Activated T-cell treated with anti-CD3 and anti-CD28 coated beads for 24 hours (primary cell): ENCODE measurements around the gene BUD23.
"Not testable (repeated sequence)": the region's sequence is repeated elsewhere in the genome, so short reads cannot be mapped to it uniquely, and the experiment has no call there.

Experiments used
- DNase-seq: peaks from one replicate; pipeline ENCODE4 v3.0.0-alpha.2; 2020; ENCODE audit warnings: low read depth

The BUD23 gene

GRCh38 chr7:73683056-73683787 lies at the start of gene BUD23, which contains the start of gene DNAJC30:
TSS of gene BUD23 (plus strand) at chr7:73683597. CDS start at chr7:73683626, 29 bp downstream.
TSS of gene DNAJC30 (minus strand) at chr7:73683453. CDS start at chr7:73683423, 30 bp downstream.
- DNase-seq = peak; percentile 96

GRCh38 chr7:73633844-73634243 lies 49.6 kb upstream of the BUD23 start:
- DNase-seq = no peak

DNA sequence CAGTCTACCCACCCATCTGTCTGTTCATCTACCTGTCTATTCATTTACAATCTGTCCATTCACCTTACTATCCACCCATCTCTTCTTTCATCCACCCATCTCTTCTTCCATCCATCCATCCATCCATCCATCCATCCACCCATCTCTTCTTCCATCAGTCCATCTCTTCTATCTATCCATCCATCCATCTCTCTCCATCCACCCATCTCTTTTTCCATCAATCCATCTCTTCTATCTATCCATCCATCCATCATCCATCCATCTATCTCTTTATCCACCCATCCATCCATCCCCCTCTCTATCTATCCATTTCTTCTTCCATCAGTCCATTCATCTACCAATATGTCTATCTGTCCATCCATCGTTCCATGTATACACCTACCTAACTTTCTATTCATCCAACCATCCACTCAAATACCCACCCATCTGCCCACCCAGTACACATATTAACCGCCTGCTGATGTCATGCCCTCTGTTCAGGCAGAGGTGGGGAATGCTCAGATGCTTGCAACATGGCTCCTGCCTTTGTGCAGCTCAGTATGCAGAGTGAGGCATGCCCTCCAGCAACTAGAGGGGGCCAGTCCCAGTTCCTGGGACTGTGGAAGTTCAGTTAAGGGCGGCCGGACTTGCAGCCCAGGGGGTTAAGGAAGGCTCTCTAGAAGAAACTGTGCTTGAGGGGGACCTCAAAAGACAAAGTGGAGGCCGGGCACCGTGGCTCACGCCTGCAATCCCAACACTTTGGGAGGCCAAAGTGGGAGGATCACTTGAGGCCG lies 47.8 kb upstream of the BUD23 start:
- no peak for DNase-seq

- no peak for DNase-seq
Observed at GRCh38 chr7:73638911-73639310, 44.5 kb upstream of the BUD23 start.

DNA sequence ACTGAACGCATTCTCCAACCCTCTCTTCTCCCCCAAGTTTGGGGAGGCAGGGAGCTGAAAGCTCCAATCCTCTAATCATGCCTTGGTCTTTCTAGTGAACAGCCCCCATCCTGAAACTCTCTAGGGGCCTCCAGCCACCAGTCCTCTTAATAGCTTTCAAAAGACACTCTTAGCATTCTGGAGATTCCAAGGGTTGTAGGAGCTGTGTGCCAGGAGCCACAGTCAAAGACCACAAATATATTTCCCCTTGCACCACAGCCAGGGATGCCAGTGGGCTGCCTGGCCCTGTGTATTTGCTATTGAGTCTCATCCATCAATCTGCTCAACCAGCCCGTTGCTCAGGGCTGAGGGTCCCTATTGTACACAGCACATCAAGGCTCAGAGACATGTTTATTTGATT lies 40.6 kb upstream of the BUD23 start:
- no peak for DNase-seq

- DNase-seq = no peak
Observed at GRCh38 chr7:73644688-73645286, 38.6 kb upstream of the BUD23 start.

GRCh38 chr7:73645643-73646174 lies 37.7 kb upstream of the BUD23 start:
- DNase-seq = no peak

DNA sequence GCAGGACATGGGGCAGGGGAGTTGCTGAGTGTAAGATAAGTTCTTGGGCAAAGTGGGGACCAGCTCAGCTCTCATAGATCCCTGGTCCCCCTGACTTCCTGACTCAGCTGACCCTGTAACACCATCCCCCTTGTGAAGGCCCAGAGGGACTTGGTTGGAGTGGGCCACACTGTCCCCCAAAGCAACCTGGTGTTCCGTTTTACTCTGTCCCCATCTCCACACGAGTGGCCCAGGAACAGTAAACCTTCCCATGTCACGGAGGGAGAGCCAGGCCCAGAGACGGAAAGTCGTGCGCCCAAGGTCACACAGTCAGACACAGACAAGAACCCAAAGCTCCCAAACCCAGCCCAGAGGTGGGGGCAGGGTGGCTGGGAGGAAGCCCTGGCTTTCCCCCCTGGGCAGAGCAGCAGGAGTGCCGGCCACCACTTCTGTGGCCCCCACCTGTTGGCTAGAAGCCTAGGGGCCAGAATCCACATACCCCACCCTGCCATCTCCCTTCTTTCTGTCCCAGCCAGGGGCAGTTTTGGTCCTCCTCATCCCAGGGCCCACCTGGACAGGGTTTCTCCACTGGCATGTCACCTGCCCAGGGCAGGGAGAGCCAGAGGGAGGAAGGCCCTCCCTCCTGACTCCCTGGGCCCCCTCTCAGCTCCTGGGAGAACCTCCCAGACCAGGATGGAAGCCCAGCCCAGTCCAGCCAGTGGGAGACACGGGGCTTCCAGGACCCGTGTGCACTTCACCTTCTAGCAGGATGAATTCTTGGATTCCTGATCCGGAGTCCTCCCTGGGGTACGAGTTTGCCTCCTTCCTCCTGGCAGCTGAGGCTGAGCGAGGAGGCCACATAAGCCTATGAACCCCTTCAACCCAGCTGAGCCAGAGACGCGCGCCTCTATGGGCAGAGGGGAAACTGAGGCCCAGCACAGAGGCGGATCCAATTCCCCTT lies 36.3 kb upstream of the BUD23 start:
- no peak for DNase-seq

GRCh38 chr7:73647725-73648592 lies 35.4 kb upstream of the BUD23 start:
- DNase-seq = no peak

DNA sequence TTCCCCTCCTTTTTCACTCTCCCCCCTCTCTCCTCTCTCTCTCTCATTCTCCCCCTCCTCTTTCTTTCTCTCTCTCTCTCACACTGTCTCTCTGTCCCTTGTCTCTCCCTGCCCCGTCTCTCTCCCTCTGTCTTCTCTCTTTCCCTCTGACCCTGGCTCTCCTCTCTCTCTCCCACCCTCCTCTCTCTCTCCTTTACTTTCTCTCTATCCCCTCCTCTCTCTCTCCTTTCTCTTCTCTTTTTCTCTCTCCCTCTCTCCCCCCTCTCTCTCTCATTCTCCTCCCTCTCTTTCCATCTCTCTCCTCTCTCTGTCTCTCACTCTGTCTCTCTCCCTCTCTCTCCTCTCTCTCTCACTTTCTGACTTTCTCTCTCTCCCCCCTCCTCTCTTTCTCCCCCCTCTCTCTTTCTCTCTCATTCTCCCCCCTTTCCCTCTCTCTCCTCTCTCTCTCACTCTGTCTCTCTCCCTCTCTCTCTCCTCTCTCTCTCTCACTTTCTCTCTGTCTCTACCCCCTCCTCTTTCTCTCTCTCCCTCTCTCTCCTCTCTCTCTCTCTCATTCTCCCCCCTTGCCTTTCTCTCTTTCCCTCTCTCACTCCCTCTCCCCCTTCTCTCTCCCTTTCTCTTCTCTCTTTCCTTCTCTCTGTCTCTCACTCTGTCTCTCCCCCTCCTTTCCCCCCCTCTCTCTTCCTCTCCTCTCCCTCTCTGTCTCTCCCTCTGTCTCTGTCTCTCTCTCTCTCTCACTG lies 34.6 kb upstream of the BUD23 start:
- DNase-seq = no peak

DNA sequence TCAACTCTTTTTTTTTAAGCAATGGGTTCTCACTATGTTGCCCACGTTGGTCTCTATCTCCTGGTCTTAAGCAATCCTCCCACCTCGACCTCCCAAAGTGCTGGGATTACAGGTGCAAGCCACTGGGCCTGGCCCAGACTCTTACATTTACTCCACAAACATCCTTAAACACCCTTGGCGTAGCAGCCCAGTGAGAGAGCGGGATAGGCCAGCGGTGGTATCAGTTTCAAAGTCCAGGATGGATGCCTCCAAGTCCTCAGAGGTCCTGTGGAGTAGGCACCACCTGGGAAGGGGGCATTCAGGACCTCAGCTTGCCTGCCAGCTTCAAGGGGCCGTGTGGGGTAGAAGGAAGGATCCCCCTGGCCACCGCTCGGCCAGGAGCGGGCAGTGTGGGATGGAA lies 33.8 kb upstream of the BUD23 start:
- no peak for DNase-seq

GRCh38 chr7:73650524-73650923 lies 32.9 kb upstream of the BUD23 start:
- DNase-seq = no peak

DNA sequence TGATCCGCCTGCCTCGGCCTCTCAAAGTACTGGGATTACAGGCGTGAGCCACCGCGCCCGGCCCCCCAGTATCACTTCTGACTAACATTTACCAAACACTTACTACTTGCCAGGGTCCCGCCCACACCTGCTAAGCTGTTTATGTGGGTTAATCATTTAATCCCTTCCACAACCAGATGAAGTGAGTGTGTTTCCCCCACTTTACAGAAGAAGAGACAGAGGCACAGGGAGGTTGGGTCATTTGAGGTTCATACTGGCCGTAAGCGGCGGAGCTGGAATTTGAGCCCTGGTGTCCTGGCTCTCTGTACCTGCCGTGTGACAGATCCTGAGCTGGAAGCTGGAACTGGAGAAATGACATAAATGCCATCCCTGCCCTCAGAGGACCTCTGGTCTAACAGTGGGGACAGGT lies 30.9 kb upstream of the BUD23 start:
- DNase-seq = no peak

DNA sequence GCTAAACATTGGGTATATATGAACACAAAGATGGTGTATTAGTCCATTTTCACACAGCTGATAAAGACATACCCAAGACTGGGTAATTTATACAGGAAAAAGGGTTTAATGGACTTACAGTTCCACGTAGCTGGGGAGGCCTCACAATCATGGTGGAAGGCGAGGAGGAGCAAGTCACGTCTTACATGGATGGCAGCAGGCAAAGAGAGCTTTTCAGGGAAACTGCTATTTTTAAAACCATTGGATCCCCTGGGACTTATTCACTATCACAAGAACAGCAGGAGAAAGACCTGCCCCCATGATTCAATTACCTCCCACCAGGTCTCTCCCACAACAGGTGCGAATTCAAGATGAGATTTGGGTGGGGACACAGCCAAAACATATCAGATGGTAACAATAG lies 28.1 kb upstream of the BUD23 start:
- not testable (repeated sequence) for DNase-seq

DNA sequence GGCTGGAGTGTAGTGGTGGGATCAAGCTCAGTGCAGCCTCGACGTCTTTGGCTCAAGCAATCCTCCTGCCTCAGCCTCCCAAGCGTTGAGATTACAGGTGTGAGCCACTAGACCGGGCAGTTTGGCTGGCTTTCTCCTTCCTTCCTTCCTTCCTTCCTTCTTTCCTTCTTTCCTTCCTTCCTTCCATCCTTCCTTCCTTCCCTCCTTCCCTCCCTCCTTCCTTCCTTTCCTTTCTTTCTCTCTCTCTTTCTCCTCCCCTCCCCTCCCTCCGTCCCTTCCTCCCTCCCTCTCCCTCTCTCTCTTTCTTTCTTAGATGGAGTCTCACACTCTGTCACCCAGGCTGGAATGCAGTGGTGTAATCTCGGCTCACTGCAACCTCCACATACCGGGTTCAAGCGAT lies 23.4 kb upstream of the BUD23 start:
- DNase-seq = no peak

- not testable (repeated sequence) for DNase-seq
Observed at GRCh38 chr7:73660594-73660993, 22.8 kb upstream of the BUD23 start.

GRCh38 chr7:73663033-73663432 lies 20.4 kb upstream of the BUD23 start:
- no peak for DNase-seq

DNA sequence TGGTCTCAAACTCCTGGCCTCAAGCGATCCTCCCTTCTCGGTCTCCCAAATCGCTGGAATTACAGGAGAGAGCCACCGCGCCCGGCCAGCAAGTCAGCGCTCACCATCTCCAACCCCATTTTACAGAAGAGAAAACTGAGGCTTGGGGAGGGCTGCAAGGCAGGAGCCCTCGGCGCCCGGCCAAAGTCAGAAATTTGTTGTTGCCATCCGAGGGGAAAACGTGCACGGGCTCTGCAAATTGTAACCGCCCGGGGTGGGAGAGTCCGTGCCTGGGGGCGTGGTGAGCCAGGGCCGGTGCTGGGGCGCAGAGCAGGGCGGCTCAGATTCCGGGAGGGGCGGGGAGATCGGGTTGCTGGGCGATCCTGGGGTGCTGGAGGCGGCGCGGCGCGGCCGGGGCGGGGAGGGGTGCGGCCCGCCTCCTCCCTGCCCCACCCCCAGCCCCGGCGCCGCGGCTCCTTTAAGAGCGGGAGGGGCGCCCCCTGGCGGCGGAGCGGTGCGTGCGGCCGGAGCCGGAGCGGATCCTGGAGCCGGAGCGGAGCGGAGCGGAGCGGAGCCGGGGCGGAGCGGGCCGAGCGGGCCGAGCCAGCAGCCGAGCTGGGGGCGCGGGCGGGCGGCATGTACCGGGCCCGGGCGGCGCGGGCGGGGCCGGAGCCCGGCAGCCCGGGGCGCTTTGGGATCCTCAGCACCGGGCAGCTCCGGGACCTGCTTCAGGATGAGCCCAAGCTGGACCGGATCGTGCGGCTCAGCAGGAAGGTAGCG lies 15.9 kb upstream of the BUD23 start, which contains the start of gene VPS37D:
VPS37D (plus strand) TSS at position 488 of the 759 bp plus-strand sequence; CDS start at position 616, 128 bp downstream.
- DNase-seq = peak; percentile 89
